Measurements from ENCODE around the gene PRKCE.

GRCh38 chr2:45691171-45691999, 39.9 kb downstream of the PRKCE start:
- TF ChIP-seq, protein P1, sequence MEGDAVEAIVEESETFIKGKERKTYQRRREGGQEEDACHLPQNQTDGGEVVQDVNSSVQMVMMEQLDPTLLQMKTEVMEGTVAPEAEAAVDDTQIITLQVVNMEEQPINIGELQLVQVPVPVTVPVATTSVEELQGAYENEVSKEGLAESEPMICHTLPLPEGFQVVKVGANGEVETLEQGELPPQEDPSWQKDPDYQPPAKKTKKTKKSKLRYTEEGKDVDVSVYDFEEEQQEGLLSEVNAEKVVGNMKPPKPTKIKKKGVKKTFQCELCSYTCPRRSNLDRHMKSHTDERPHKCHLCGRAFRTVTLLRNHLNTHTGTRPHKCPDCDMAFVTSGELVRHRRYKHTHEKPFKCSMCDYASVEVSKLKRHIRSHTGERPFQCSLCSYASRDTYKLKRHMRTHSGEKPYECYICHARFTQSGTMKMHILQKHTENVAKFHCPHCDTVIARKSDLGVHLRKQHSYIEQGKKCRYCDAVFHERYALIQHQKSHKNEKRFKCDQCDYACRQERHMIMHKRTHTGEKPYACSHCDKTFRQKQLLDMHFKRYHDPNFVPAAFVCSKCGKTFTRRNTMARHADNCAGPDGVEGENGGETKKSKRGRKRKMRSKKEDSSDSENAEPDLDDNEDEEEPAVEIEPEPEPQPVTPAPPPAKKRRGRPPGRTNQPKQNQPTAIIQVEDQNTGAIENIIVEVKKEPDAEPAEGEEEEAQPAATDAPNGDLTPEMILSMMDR (conservative IDR thresholded peaks at IDR 0.05 in 1 of 2, IDR thresholded peaks at IDR 0.05 in 1 of 2; ENCODE audit: extremely low read depth in 1 of 2, insufficient read depth in 1 of 2, low read depth in 1 of 2, low read length in 2 of 2), result no peak
- no peak for TF ChIP-seq EZH2 (IDR thresholded peaks at IDR 0.05; ENCODE audit: borderline replicate concordance, low read length)

Measured in mammary epithelial cell (primary cell).